Skeletal muscle tissue (tissue), 4 donors: Measurements from ENCODE around the gene PTPRN2. TPM values are rescaled to one million over a fixed set of nuclear protein-coding genes. Genes with fewer than 3 reads are reported as not detected.

Source experiments
- H3K27ac ChIP-seq: one replicate; pipeline ENCODE4 v1.7.0; 2013; ENCODE audit warnings: mild to moderate bottlenecking, low read depth, low read length, inconsistent platforms
- H3K27me3 ChIP-seq, 3 donors: one replicate each; pipeline ENCODE4 v1.7.0; 2013; ENCODE audit warnings: low read length in 3 of 3; ENCODE audit not compliant: control insufficient read depth in 3 of 3, insufficient read depth in 3 of 3
- H3K36me3 ChIP-seq, 3 donors: one replicate each; pipeline ENCODE4 v1.7.0; 2013; ENCODE audit warnings: low read length in 3 of 3; ENCODE audit not compliant: control insufficient read depth in 3 of 3, insufficient read depth in 3 of 3
- H3K4me1 ChIP-seq, 3 donors: one replicate each; pipeline ENCODE4 v1.7.0; 2013; ENCODE audit warnings: low read length in 3 of 3, mild to moderate bottlenecking in 3 of 3; ENCODE audit not compliant: control insufficient read depth in 3 of 3, insufficient read depth in 3 of 3
- H3K4me3 ChIP-seq, 3 donors: one replicate each; pipeline ENCODE4 v1.7.0; 2013; ENCODE audit warnings: low read length in 3 of 3
- H3K9ac ChIP-seq, 3 donors: one replicate each; pipeline ENCODE4 v1.7.0; 2013; ENCODE audit warnings: low read length in 3 of 3, mild to moderate bottlenecking in 3 of 3, moderate library complexity in 2 of 3, low read depth in 1 of 3
- H3K9me3 ChIP-seq, 3 donors: one replicate each; pipeline ENCODE4 v1.7.0; 2013; ENCODE audit warnings: low read length in 3 of 3; ENCODE audit not compliant: control insufficient read depth in 3 of 3
- total RNA-seq: library from RNA; depleted of rRNA; stranded (reverse); fragments of >200 nt; gene quantifications from one replicate; pipeline ENCODE4 v1.2.3, GENCODE V29; 2014
- donor health status: Osteomylitis.

PTPRN2 gene
- total RNA-seq, 1 donor from 2014 or later = 1.6 TPM

- peaks cover 0 to 3% (median 0%) of the 10 kb centered on the region in 3 donors for H3K9me3 ChIP-seq
Measured at GRCh38 chr7:158396982-158397862, 190.4 kb downstream of the PTPRN2 start.

GRCh38 chr7:158396301-158396905 is 191.2 kb downstream of the PTPRN2 start:
- H3K9me3 ChIP-seq = peaks cover 0 to 3% (median 0%) of the 10 kb centered on the region in 3 donors
- H3K4me3 ChIP-seq = no peak overlapping the region
- no peaks in the 10 kb centered on the region for H3K4me1 ChIP-seq
- peaks cover 3 to 9% (median 7%) of the 10 kb centered on the region in 3 donors for H3K27me3 ChIP-seq
- no peak overlapping the region for H3K9ac ChIP-seq
- H3K36me3 ChIP-seq = no peaks in the 10 kb centered on the region
- no peak overlapping the region for H3K27ac ChIP-seq

More at GRCh38 chr7:158396982-158397862, 190.4 kb downstream of the PTPRN2 start:
- Histone ChIP-seq H3K9ac (no peak overlapping the region), H3K4me3 (no peak overlapping the region), H3K27me3 (peaks cover 0 to 6% (median 3%) of the 10 kb centered on the region in 3 donors), H3K4me1 (no peaks in the 10 kb centered on the region), H3K36me3 (no peaks in the 10 kb centered on the region), H3K27ac (no peak overlapping the region)

GRCh38 chr7:158395780-158396278 is 191.8 kb downstream of the PTPRN2 start:
- no peak overlapping the region for H3K9ac ChIP-seq
- H3K9me3 ChIP-seq = peaks cover 0 to 3% (median 0%) of the 10 kb centered on the region in 3 donors
- H3K27ac ChIP-seq = no peak overlapping the region
- H3K4me3 ChIP-seq = no peak overlapping the region
- no peaks in the 10 kb centered on the region for H3K4me1 ChIP-seq
- peaks cover 3 to 9% (median 8%) of the 10 kb centered on the region in 3 donors for H3K27me3 ChIP-seq
- no peaks in the 10 kb centered on the region for H3K36me3 ChIP-seq

GRCh38 chr7:158395349-158395748 is 192.3 kb downstream of the PTPRN2 start:
- no peaks in the 10 kb centered on the region for H3K36me3 ChIP-seq
- H3K4me1 ChIP-seq = no peaks in the 10 kb centered on the region
- H3K9ac ChIP-seq = no peak overlapping the region
- peaks cover 0 to 3% (median 0%) of the 10 kb centered on the region in 3 donors for H3K9me3 ChIP-seq
- H3K27ac ChIP-seq = no peak overlapping the region
- peaks cover 3 to 10% (median 9%) of the 10 kb centered on the region in 3 donors for H3K27me3 ChIP-seq
- H3K4me3 ChIP-seq = no peak overlapping the region

- no peak overlapping the region for H3K9ac ChIP-seq
- peaks cover 0 to 6% (median 0%) of the 10 kb centered on the region in 3 donors for H3K9me3 ChIP-seq
- no peak overlapping the region for H3K27ac ChIP-seq
- no peak overlapping the region for H3K4me3 ChIP-seq
- H3K36me3 ChIP-seq = no peaks in the 10 kb centered on the region
- H3K27me3 ChIP-seq = peaks cover 3 to 11% (median 9%) of the 10 kb centered on the region in 3 donors
- no peaks in the 10 kb centered on the region for H3K4me1 ChIP-seq
Measured at GRCh38 chr7:158394936-158395335, 192.7 kb downstream of the PTPRN2 start.

GRCh38 chr7:158393926-158394625 is 193.5 kb downstream of the PTPRN2 start:
- Histone ChIP-seq H3K4me1 (no peaks in the 10 kb centered on the region), H3K9ac (no peak overlapping the region), H3K9me3 (peaks cover 0 to 3% (median 0%) of the 10 kb centered on the region in 3 donors), H3K27me3 (peaks cover 3 to 11% (median 9%) of the 10 kb centered on the region in 3 donors), H3K4me3 (no peak overlapping the region), H3K27ac (no peak overlapping the region), H3K36me3 (no peaks in the 10 kb centered on the region)

- Histone ChIP-seq H3K36me3 (no peaks in the 10 kb centered on the region), H3K27ac (no peak overlapping the region), H3K4me1 (no peaks in the 10 kb centered on the region), H3K4me3 (no peak overlapping the region), H3K9me3 (peaks cover 0 to 3% (median 0%) of the 10 kb centered on the region in 3 donors), H3K9ac (no peak overlapping the region), H3K27me3 (peaks cover 3 to 15% (median 11%) of the 10 kb centered on the region in 3 donors)
Measured at GRCh38 chr7:158392251-158392650, 195.4 kb downstream of the PTPRN2 start.

GRCh38 chr7:158391541-158391940 is 196.1 kb downstream of the PTPRN2 start:
- no peak overlapping the region for H3K27ac ChIP-seq
- peaks cover 3 to 21% (median 11%) of the 10 kb centered on the region in 3 donors for H3K27me3 ChIP-seq
- H3K4me3 ChIP-seq = no peak overlapping the region
- no peak overlapping the region for H3K9ac ChIP-seq
- H3K36me3 ChIP-seq = no peaks in the 10 kb centered on the region
- H3K4me1 ChIP-seq = no peaks in the 10 kb centered on the region
- peaks cover 0 to 3% (median 0%) of the 10 kb centered on the region in 3 donors for H3K9me3 ChIP-seq

- Histone ChIP-seq H3K36me3 (no peaks in the 10 kb centered on the region), H3K9ac (no peak overlapping the region), H3K9me3 (peaks cover 0 to 3% (median 0%) of the 10 kb centered on the region in 3 donors), H3K27me3 (peaks cover 3 to 22% (median 11%) of the 10 kb centered on the region in 3 donors), H3K4me3 (no peak overlapping the region), H3K4me1 (no peaks in the 10 kb centered on the region), H3K27ac (no peak overlapping the region)
Measured at GRCh38 chr7:158391141-158391540, 196.5 kb downstream of the PTPRN2 start.
